ENCODE data around the gene IDS.

IDS gene

GRCh38 chrX:149433051-149433450, 72.1 kb downstream of the IDS start:
- no peaks in the 10 kb centered on the region for H3K27me3 Mint-ChIP-seq
- no peak overlapping the region for H3K27ac Mint-ChIP-seq
- H3K36me3 Mint-ChIP-seq, result no peaks in the 10 kb centered on the region
- no peaks in the 10 kb centered on the region for H3K4me1 Mint-ChIP-seq
- H3K4me3 Mint-ChIP-seq, result no peak overlapping the region
- CTCF ChIA-PET, result no interaction called here
- no peak for DNase-seq
- no peaks in the 10 kb centered on the region for H3K9me3 Mint-ChIP-seq

Data from activated naive CD4-positive, alpha-beta T cell treated with anti-CD3 and anti-CD28 coated beads, Interleukin-2, amount 10 ng/mL, durations not matched to agents 7 days and 5 days (primary cell).